Measurements from ENCODE around the gene NXPH3.

The NXPH3 gene

GRCh38 chr17:49555495-49556222, 20.0 kb upstream of the NXPH3 start:
- DNase-seq (ENCODE audit: extremely low read depth, low read depth): no peak
- H3K4me3 ChIP-seq (replicated peaks; ENCODE audit: low read depth, low read length): no peak overlapping the region
- no peak for TF ChIP-seq CTCF (IDR thresholded peaks at IDR 0.05; ENCODE audit: low read depth, low read length, missing control alignments)

- peak; percentile 99 for TF ChIP-seq CTCF (IDR thresholded peaks at IDR 0.05; ENCODE audit: low read depth, low read length, missing control alignments)
- DNase-seq (ENCODE audit: extremely low read depth, low read depth): no peak
- no peak overlapping the region for H3K4me3 ChIP-seq (replicated peaks; ENCODE audit: low read depth, low read length)
Measured at GRCh38 chr17:49556223-49556943, 19.3 kb upstream of the NXPH3 start.

DNA sequence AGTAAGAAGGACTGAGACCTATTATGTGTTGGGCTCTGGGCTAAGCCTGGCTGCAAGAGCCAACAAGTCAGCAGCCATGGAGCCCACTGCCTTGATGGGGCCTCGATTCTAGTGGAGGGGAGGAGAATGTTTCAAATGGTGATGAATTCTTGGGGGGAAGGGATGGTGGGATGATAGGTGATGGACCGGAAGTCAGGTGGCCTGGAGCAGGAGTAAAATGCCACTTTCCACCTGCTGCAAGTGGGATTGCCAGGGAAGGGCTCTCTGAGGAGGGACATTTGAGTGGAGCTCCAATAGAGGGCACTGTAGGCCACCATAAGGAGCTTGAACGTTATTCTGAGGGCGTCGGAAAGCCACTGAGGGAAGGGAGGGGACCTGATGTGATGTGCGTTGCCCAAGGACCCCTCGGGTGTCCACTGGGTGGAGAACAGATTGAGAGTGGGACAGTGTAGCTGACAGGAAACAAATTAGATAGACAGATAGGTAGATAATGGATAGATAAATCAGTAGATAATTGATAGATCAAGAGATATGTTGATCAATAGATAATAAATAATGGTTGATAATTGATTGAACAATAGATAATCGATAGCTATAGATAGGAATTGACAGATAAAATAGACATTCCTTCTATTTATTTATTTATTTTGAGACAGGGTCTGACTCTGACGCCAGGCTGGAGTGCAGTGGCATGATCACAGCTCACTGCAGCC, 18.2 kb upstream of the NXPH3 start:
- peak; percentile 69 for TF ChIP-seq CTCF (IDR thresholded peaks at IDR 0.05; ENCODE audit: low read depth, low read length, missing control alignments)
- no peak overlapping the region for H3K4me3 ChIP-seq (replicated peaks; ENCODE audit: low read depth, low read length)
- no peak for DNase-seq (ENCODE audit: extremely low read depth, low read depth)

- no peak overlapping the region for H3K4me3 ChIP-seq (replicated peaks; ENCODE audit: low read depth, low read length)
- DNase-seq (ENCODE audit: extremely low read depth, low read depth): no peak
- TF ChIP-seq CTCF (IDR thresholded peaks at IDR 0.05; ENCODE audit: low read depth, low read length, missing control alignments): no peak
Measured at GRCh38 chr17:49564638-49565037, 11.0 kb upstream of the NXPH3 start.

- TF ChIP-seq CTCF (IDR thresholded peaks at IDR 0.05; ENCODE audit: low read depth, low read length, missing control alignments): no peak
- no peak overlapping the region for H3K4me3 ChIP-seq (replicated peaks; ENCODE audit: low read depth, low read length)
- DNase-seq (ENCODE audit: extremely low read depth, low read depth): no peak
Measured at GRCh38 chr17:49565948-49566491, 9.7 kb upstream of the NXPH3 start.

- TF ChIP-seq CTCF (IDR thresholded peaks at IDR 0.05; ENCODE audit: low read depth, low read length, missing control alignments): no peak
- no peak overlapping the region for H3K4me3 ChIP-seq (replicated peaks; ENCODE audit: low read depth, low read length)
- DNase-seq (ENCODE audit: extremely low read depth, low read depth): no peak
Measured at GRCh38 chr17:49566668-49567071, 9.0 kb upstream of the NXPH3 start.

Data from HFF-Myc (cell line).